Medulla oblongata (tissue), 1 donor: Measurements from ENCODE around the gene GANAB.
"Not testable (repeated sequence)": the region's sequence is repeated elsewhere in the genome, so short reads cannot be mapped to it uniquely, and the experiment has no call there.

Experiments
- DNase-seq: peaks from one replicate; pipeline ENCODE4 v3.0.0-alpha.2; 2015; ENCODE audit errors: extremely low spot score

Gene GANAB

GRCh38 chr11:62621567-62622470, 24.6 kb downstream of the GANAB start, which contains the start of gene B3GAT3:
TSS of gene B3GAT3 (minus strand) at chr11:62621986. CDS start at chr11:62621947, 39 bp downstream.
- peak; percentile 98 for DNase-seq

GRCh38 chr11:62621027-62621566, 25.3 kb downstream of the GANAB start:
- no peak for DNase-seq

GRCh38 chr11:62616957-62617356, 29.5 kb downstream of the GANAB start:
- not testable (repeated sequence) for DNase-seq

- DNase-seq: no peak
These were observed 30.9 kb downstream of the GANAB start for GRCh38 chr11:62615521-62615920.

- no peak for DNase-seq
These were observed 32.1 kb downstream of the GANAB start for GRCh38 chr11:62614275-62614674.

GRCh38 chr11:62613291-62613778, 33.1 kb downstream of the GANAB start:
- DNase-seq: no peak

GRCh38 chr11:62612366-62613290, 33.8 kb downstream of the GANAB start, which contains the start of the genes EML3 and ROM1:
TSS of gene EML3 (minus strand) at chr11:62612775. CDS start at chr11:62612457, 318 bp downstream.
TSS of gene ROM1 (plus strand) at chr11:62613257. CDS start at chr11:62613282, 25 bp downstream.
- DNase-seq: peak; percentile 89

- DNase-seq: no peak
These were observed 34.6 kb downstream of the GANAB start for GRCh38 chr11:62611705-62612365.

- DNase-seq: no peak
These were observed 35.4 kb downstream of the GANAB start for GRCh38 chr11:62610814-62611704.

- DNase-seq: no peak
These were observed 36.0 kb downstream of the GANAB start for GRCh38 chr11:62610403-62610802.

GRCh38 chr11:62608776-62609175, 37.6 kb downstream of the GANAB start:
- no peak for DNase-seq

GRCh38 chr11:62607714-62608113, 38.7 kb downstream of the GANAB start:
- no peak for DNase-seq

- no peak for DNase-seq
These were observed 40.5 kb downstream of the GANAB start for GRCh38 chr11:62605902-62606301.

GRCh38 chr11:62605467-62605866, 40.9 kb downstream of the GANAB start:
- no peak for DNase-seq

- no peak for DNase-seq
These were observed 41.8 kb downstream of the GANAB start for GRCh38 chr11:62604460-62605120.

- no peak for DNase-seq
These were observed 42.6 kb downstream of the GANAB start for GRCh38 chr11:62603776-62604299.

- DNase-seq: no peak
These were observed 43.4 kb downstream of the GANAB start for GRCh38 chr11:62603072-62603408.

GRCh38 chr11:62602141-62603071, 44.0 kb downstream of the GANAB start:
- peak; percentile 85 for DNase-seq
